ENCODE measurements around the gene CACYBP. TPM values are rescaled to one million over a fixed set of nuclear protein-coding genes. Genes with fewer than 3 reads are reported as not detected.
A peak's percentile ranks its signal among the peaks of the same experiment; 100 is the strongest.

CACYBP gene
- total and polyA plus RNA-seq, 4 donors, result 98.4 to 205 (median 149) TPM

DNA sequence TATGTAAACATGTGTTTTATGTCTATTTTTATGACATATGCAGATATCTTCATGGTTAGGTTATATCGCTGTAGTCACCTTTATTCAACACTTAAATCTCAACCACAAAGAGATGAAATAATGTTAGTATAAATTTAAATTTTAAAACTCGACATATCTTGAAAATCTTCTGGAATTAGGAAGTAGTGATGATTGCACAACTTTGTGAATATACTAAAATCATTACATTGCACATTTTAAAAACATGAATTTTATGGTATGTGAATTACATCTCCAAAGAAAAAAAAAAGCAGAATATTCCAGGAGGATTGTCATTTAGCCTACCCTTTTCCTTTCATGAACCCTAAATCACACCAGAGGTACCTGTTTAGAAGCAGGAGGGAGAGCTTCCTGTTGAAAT lies 39.4 kb upstream of the CACYBP start:
- Histone ChIP-seq H3K4me3 (ENCODE audit: low read depth, low read length) (no peak overlapping the region), H3K27me3 (ENCODE audit: control insufficient read depth, insufficient read depth, low read length) (no peaks in the 10 kb centered on the region), H3K9me3 (ENCODE audit: control insufficient read depth, insufficient read depth, low read length) (no peaks in the 10 kb centered on the region), H3K4me1 (ENCODE audit: control insufficient read depth, insufficient read depth, low read length) (no peaks in the 10 kb centered on the region), H3K36me3 (ENCODE audit: control insufficient read depth, insufficient read depth, low read length) (no peaks in the 10 kb centered on the region), H3K27ac (ENCODE audit: low read depth, low read length) (no peak overlapping the region)
- WGBS (ENCODE audit: insufficient coverage), result no CpG with 5 or more reads among the region's 2 CpGs
- no peak for DNase-seq (ENCODE audit: low read depth in 4 of 6, low spot score in 6 of 6)

DNA sequence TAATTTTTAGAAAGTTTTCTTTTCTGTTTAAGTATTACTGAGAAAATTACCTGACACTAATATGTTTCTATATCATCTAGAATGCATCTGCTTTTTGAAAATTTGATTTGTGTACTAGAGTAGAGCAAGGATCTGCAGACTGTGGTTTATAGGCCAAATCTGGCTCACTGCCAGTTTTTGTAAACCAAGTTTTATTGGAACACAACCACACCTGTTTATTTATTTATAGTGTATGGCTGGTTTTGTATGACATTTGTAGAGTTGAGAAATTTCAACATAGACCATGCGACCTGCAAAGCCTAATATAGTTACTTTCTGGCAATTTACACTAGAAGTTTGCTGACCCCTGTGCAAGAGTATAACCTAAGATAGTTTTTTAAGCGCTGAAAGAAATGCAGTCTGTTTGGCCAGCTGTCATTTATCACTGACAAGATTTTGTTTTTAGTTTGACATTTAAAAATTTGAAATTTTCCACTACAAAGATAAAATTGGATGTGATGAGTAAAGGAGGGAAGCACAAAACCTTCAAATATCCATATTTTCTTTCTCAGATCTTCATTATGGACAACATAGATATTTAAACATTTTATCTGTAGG lies 36.1 kb upstream of the CACYBP start:
- no peak for DNase-seq (ENCODE audit: low read depth in 4 of 6, low spot score in 6 of 6)
- H3K4me1 ChIP-seq (ENCODE audit: control insufficient read depth, insufficient read depth, low read length), result no peaks in the 10 kb centered on the region
- H3K9me3 ChIP-seq (ENCODE audit: control insufficient read depth, insufficient read depth, low read length), result no peaks in the 10 kb centered on the region
- no peak overlapping the region for H3K4me3 ChIP-seq (ENCODE audit: low read depth, low read length)
- H3K36me3 ChIP-seq (ENCODE audit: control insufficient read depth, insufficient read depth, low read length), result no peaks in the 10 kb centered on the region
- H3K27me3 ChIP-seq (ENCODE audit: control insufficient read depth, insufficient read depth, low read length), result no peaks in the 10 kb centered on the region
- no peak overlapping the region for H3K27ac ChIP-seq (ENCODE audit: low read depth, low read length)
- WGBS (ENCODE audit: insufficient coverage), result 100% methylated on average over 1 of the region's 2 CpGs

DNA sequence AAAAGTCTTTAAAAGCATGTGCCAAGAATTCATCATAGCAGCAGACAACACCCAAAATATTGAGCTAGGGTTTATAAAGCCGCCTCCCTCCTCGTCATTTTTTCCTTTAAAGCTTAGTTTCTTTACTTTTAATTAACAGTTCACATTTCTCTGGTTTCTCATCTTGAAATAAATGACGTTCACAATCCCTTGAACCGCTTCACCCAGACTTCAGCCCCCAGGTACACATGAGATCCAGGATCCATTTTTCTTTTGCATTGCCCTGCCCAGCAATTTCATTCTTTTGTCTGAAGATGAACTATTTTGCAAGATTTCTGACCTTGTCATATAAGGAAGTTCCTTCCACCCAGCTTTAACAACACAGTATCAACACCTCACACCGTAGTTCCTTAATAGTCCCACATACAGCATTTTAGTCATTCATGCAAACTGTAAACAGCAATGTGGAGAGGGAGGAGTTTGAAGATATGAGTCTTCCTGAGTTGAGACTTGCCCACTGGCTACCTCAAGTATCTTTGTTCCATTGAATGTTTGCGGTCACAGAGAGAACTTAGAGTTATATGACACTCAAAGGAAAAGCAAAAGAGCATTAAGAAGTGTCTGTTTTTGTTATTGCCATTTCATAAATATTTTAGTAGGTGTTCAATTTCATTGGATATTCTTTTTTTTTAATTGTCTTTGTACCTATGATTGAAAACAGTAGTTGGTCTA lies 35.3 kb upstream of the CACYBP start:
- Histone ChIP-seq H3K4me3 (ENCODE audit: low read depth, low read length) (no peak overlapping the region), H3K4me1 (ENCODE audit: control insufficient read depth, insufficient read depth, low read length) (no peaks in the 10 kb centered on the region), H3K27ac (ENCODE audit: low read depth, low read length) (peak overlapping the region; percentile 16), H3K9me3 (ENCODE audit: control insufficient read depth, insufficient read depth, low read length) (no peaks in the 10 kb centered on the region), H3K27me3 (ENCODE audit: control insufficient read depth, insufficient read depth, low read length) (no peaks in the 10 kb centered on the region), H3K36me3 (ENCODE audit: control insufficient read depth, insufficient read depth, low read length) (no peaks in the 10 kb centered on the region)
- 63% methylated on average over 4 of the region's 6 CpGs for WGBS (ENCODE audit: insufficient coverage)
- no peak for DNase-seq (ENCODE audit: low read depth in 4 of 6, low spot score in 6 of 6)

DNA sequence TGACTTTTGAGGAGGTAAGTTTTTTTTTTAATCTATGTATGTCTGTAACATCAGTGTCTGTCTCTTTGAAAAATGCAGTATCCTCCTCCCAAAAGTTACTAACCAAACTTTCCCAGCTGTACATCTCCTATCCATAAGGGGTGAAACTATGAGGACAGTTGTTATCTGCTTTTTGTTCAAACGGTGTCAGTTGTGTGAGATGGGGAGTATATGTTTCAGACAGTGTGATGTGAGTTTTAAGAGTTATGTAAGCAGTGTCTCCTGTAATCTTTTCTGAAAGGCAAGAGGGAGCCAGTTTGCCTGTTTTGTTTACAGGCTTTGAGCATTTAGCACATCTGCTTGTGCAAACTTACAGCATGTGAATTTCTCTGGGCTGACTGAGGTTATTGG lies 34.8 kb upstream of the CACYBP start:
- Histone ChIP-seq H3K27ac (ENCODE audit: low read depth, low read length) (peak overlapping the region; percentile 3), H3K4me3 (ENCODE audit: low read depth, low read length) (no peak overlapping the region), H3K9me3 (ENCODE audit: control insufficient read depth, insufficient read depth, low read length) (no peaks in the 10 kb centered on the region), H3K36me3 (ENCODE audit: control insufficient read depth, insufficient read depth, low read length) (no peaks in the 10 kb centered on the region), H3K4me1 (ENCODE audit: control insufficient read depth, insufficient read depth, low read length) (no peaks in the 10 kb centered on the region), H3K27me3 (ENCODE audit: control insufficient read depth, insufficient read depth, low read length) (no peaks in the 10 kb centered on the region)
- no peak for DNase-seq (ENCODE audit: low read depth in 4 of 6, low spot score in 6 of 6)
- no CpG with 5 or more reads among the region's 1 CpG for WGBS (ENCODE audit: insufficient coverage)

DNA sequence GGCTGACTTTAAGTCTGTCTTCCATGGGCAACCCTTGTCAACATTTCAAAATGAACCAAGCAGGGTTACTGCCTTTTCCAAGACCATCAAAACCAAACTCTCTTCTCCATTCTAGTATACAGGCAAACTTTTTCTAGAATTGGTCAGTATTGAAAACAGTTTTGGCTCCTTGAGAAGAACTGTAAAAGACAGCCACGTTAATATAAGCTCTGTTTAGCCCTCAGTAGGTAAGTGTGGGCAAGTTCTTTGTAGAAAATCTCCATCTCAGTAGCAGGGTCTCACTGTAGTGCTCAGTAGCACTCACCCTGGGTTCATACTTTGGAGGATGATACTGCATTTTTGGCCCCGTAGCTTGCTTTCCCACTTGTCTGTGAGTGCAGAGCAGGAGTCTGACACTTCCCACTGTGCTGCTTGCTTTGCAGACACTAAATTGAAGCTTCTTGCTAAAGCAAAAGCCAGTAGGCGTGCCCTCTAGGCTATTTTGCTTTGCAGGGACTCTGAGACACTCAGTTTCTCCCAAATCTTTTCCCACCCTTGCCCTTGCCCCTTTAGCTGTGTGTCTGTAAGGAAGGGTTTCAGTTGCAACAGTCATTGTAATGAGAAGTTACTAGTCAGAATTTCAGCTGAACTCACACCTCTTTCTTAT lies 34.3 kb upstream of the CACYBP start:
- Histone ChIP-seq H3K4me3 (ENCODE audit: low read depth, low read length) (no peak overlapping the region), H3K9me3 (ENCODE audit: control insufficient read depth, insufficient read depth, low read length) (no peaks in the 10 kb centered on the region), H3K36me3 (ENCODE audit: control insufficient read depth, insufficient read depth, low read length) (no peaks in the 10 kb centered on the region), H3K27me3 (ENCODE audit: control insufficient read depth, insufficient read depth, low read length) (no peaks in the 10 kb centered on the region), H3K27ac (ENCODE audit: low read depth, low read length) (peak overlapping the region; percentile 3), H3K4me1 (ENCODE audit: control insufficient read depth, insufficient read depth, low read length) (no peaks in the 10 kb centered on the region)
- peak in 1 of 6 donors; percentile 41 for DNase-seq (ENCODE audit: low read depth in 4 of 6, low spot score in 6 of 6)
- 53% methylated on average over 3 of the region's 3 CpGs for WGBS (ENCODE audit: insufficient coverage)

DNA sequence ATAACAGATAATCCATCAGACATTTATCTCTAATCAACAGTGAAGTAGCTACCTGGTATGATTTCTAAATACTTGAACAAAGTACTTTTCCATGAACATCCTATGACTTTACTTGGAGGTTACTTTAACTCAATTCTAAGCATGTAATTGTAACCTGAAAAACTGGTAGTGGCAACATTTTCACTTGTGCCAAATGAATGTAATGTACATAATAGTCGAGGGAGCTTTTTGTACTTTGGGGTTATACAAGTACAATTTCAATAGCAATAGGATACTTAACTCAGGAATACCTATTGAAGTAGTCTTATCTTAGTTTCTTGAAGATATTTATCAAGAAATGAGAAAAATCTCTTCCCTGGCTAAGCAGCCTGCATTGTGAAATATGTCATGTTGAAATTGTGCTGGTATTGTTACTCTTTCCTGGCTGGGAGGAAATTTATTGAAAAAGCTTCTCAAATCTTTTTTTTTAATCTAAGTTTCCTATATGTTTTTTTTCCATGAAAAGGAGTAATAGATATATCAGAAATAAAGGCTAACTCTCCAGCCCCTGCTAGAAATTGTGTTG lies 33.7 kb upstream of the CACYBP start:
- H3K9me3 ChIP-seq (ENCODE audit: control insufficient read depth, insufficient read depth, low read length), result no peaks in the 10 kb centered on the region
- H3K4me3 ChIP-seq (ENCODE audit: low read depth, low read length), result no peak overlapping the region
- no peaks in the 10 kb centered on the region for H3K27me3 ChIP-seq (ENCODE audit: control insufficient read depth, insufficient read depth, low read length)
- no peaks in the 10 kb centered on the region for H3K4me1 ChIP-seq (ENCODE audit: control insufficient read depth, insufficient read depth, low read length)
- no peak for DNase-seq (ENCODE audit: low read depth in 4 of 6, low spot score in 6 of 6)
- no CpG with 5 or more reads among the region's 1 CpG for whole genome bisulfite sequencing (ENCODE audit: insufficient coverage)
- no peaks in the 10 kb centered on the region for H3K36me3 ChIP-seq (ENCODE audit: control insufficient read depth, insufficient read depth, low read length)
- H3K27ac ChIP-seq (ENCODE audit: low read depth, low read length), result no peak overlapping the region

DNA sequence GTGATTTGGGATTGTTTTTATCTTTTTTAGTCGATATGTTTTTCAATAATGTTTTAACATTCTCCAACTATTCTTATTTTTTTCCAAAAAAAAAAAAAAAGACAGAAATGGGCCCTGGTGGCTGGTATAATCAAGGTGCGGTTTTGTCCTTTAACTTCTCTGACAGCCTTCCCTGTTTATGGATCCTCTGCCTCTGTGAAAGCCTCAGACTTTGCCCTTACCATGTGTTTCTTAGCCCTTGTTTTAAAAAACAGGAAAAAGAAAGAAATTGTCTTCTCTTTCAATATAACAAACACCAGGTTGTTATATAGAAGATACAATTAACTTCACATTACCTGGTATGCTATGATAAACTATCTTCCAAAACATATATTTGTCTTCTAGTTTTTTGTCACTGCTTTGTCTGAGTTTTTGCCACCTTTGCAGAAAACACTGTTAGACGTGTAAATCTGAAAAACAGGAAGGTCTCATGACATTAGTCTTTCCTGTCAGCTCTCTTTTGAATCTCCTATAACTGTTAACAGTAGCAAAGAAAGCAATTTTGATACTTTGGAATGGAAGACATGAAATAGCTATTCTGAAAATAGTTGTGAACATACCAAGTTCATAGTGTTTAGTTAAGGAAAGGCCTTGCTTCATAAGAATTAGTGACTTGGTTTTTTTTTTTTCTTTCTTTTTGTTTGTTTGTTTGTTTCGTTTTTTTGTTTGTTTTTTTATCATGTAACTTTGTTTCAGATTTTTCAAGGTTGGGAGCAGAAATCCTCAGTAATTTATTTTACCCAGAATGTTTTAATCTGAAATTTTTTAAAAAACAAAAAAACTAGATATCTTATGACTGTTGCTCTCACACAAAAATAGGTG lies 31.7 kb upstream of the CACYBP start:
- Histone ChIP-seq H3K9me3 (ENCODE audit: control insufficient read depth, insufficient read depth, low read length) (no peaks in the 10 kb centered on the region), H3K27me3 (ENCODE audit: control insufficient read depth, insufficient read depth, low read length) (no peaks in the 10 kb centered on the region), H3K4me1 (ENCODE audit: control insufficient read depth, insufficient read depth, low read length) (no peaks in the 10 kb centered on the region), H3K27ac (ENCODE audit: low read depth, low read length) (no peak overlapping the region), H3K4me3 (ENCODE audit: low read depth, low read length) (no peak overlapping the region), H3K36me3 (ENCODE audit: control insufficient read depth, insufficient read depth, low read length) (no peaks in the 10 kb centered on the region)
- no CpG with 5 or more reads among the region's 4 CpGs for WGBS (ENCODE audit: insufficient coverage)
- no peak for DNase-seq (ENCODE audit: low read depth in 4 of 6, low spot score in 6 of 6)

DNA sequence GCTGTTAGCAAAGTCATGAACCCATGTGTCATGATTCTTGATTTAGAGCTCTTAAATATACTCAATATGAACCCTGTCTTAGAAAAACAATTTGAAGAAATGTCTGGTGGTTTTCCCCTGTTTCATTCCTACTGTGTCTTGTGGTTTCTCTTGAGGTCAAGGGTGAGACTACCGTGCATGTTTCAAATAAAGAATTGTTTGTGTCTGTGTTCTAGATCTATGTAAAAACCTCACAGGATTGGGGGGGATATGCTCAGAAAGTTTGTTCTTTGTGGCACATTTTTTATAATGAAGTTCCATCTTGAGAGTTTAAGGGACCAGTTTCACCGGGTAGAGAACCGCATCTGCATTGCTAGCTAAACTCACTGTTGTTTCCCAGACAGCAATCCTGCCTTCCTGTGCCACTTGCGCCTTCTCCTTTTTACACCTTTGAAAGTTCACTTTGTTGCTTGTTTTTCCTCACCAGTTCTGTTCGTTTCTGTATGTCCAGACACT lies 30.9 kb upstream of the CACYBP start:
- Histone ChIP-seq H3K9me3 (ENCODE audit: control insufficient read depth, insufficient read depth, low read length) (no peaks in the 10 kb centered on the region), H3K36me3 (ENCODE audit: control insufficient read depth, insufficient read depth, low read length) (no peaks in the 10 kb centered on the region), H3K4me1 (ENCODE audit: control insufficient read depth, insufficient read depth, low read length) (no peaks in the 10 kb centered on the region), H3K27me3 (ENCODE audit: control insufficient read depth, insufficient read depth, low read length) (no peaks in the 10 kb centered on the region), H3K4me3 (ENCODE audit: low read depth, low read length) (no peak overlapping the region), H3K27ac (ENCODE audit: low read depth, low read length) (no peak overlapping the region)
- 90% methylated on average over 2 of the region's 5 CpGs for WGBS (ENCODE audit: insufficient coverage)
- no peak for DNase-seq (ENCODE audit: low read depth in 4 of 6, low spot score in 6 of 6)

DNA sequence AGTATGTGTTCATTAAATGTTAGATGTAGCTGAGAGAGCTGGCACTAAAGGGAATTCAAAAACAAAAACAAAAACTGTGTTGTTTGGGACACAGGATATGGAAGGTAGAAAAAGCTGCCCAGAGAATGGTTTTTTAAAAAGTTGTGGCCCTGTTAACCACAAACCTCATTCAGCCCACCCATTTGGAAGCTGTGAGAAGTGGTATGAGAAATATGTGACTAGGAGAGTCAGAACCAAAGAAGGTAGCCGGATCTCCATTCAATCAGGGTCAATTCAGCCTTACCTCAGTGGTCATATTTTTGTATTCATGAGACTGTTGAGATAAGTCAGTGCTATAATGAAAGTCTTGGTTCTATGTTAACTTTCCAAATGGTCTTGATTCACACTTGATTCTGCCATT lies 29.8 kb upstream of the CACYBP start:
- no peaks in the 10 kb centered on the region for H3K4me1 ChIP-seq (ENCODE audit: control insufficient read depth, insufficient read depth, low read length)
- no CpG with 5 or more reads among the region's 1 CpG for WGBS (ENCODE audit: insufficient coverage)
- no peak overlapping the region for H3K27ac ChIP-seq (ENCODE audit: low read depth, low read length)
- no peaks in the 10 kb centered on the region for H3K36me3 ChIP-seq (ENCODE audit: control insufficient read depth, insufficient read depth, low read length)
- H3K9me3 ChIP-seq (ENCODE audit: control insufficient read depth, insufficient read depth, low read length), result no peaks in the 10 kb centered on the region
- DNase-seq (ENCODE audit: low read depth in 4 of 6, low spot score in 6 of 6), result no peak
- no peaks in the 10 kb centered on the region for H3K27me3 ChIP-seq (ENCODE audit: control insufficient read depth, insufficient read depth, low read length)
- no peak overlapping the region for H3K4me3 ChIP-seq (ENCODE audit: low read depth, low read length)
